Panc1 (cell line): ENCODE data around the gene TNRC6C. TPM values are rescaled to one million over a fixed set of nuclear protein-coding genes. Genes with fewer than 3 reads are reported as not detected.

Source experiments
- ATAC-seq: fragments of 200-7000 bp; cut with Tn5 transposase; 2 replicates; pipeline ENCODE4 v1.9.1; 2020; ENCODE audit warnings: mild to moderate bottlenecking, moderate library complexity
- BruUV-seq: library from RNA; stranded (reverse); fragments of 400-500 nt; replicated peaks from 2 replicates; lab custom pipeline; 2021; lab: Mats Ljungman, UMichigan
- CTCF ChIA-PET: fragments of 300-600 bp; sonication (Branson Sonifier 250); formaldehyde crosslinking; loops from one replicate; lab custom pipeline; 2022; ENCODE audit warnings: antibody characterized with exemption; lab: Charles Lee
- POLR2A ChIA-PET: fragments of 300-600 bp; sonication (Branson Sonifier 250); formaldehyde crosslinking; loops from one replicate; lab custom pipeline; 2022; ENCODE audit warnings: antibody characterized with exemption; lab: Charles Lee
- DNase-seq: peaks from one replicate; pipeline ENCODE4 v3.0.0-alpha.2; 2010; ENCODE audit warnings: low read depth, low spot score
- H3K27ac ChIP-seq: 2 replicates; pipeline ENCODE4 v1.5.1; 2011; ENCODE audit warnings: mild to moderate bottlenecking, low read length, inconsistent platforms
- H3K27me3 ChIP-seq: fragments of 200-500 bp; sonication (Bioruptor generic); 2 replicates; pipeline ENCODE4 v1.6.0; 2014; ENCODE audit warnings: low read length, inconsistent platforms; ENCODE audit not compliant: control insufficient read depth, insufficient read depth
- H3K36me3 ChIP-seq: fragments of 200-500 bp; sonication (Bioruptor generic); 2 replicates; pipeline ENCODE4 v1.5.1; 2014; ENCODE audit warnings: inconsistent platforms, mild to moderate bottlenecking, low read length, moderate library complexity; ENCODE audit not compliant: control insufficient read depth, insufficient read depth
- H3K4me1 ChIP-seq: 2 replicates; pipeline ENCODE4 v1.5.1; 2011; ENCODE audit warnings: inconsistent platforms, mild to moderate bottlenecking, low read length, moderate library complexity; ENCODE audit not compliant: control insufficient read depth, insufficient read depth
- H3K4me3 ChIP-seq, 2 experiments: 2 replicates each; pipeline ENCODE4 v1.5.1; 2011 to 2012; ENCODE audit warnings: low read depth in 2 of 2, low read length in 2 of 2, mild to moderate bottlenecking in 2 of 2, inconsistent platforms in 1 of 2, moderate library complexity in 1 of 2
- H3K9me3 ChIP-seq: fragments of 200-500 bp; sonication (Bioruptor generic); 2 replicates; pipeline ENCODE4 v1.5.1; 2014; ENCODE audit warnings: low read depth, mild to moderate bottlenecking, inconsistent platforms, low read length, moderate library complexity; ENCODE audit not compliant: control insufficient read depth, insufficient read depth
- POLR2AphosphoS5 ChIP-seq: IDR thresholded peaks from 2 replicates; pipeline ENCODE4 v1.6.1; 2012; ENCODE audit warnings: mild to moderate bottlenecking, low read depth, low read length, moderate library complexity
- SIN3A ChIP-seq: IDR thresholded peaks from 2 replicates; pipeline ENCODE4 v1.6.1; 2012; ENCODE audit warnings: low read depth, mild to moderate bottlenecking, low read length, moderate library complexity, borderline replicate concordance; ENCODE audit not compliant: insufficient read depth
- TCF7L2 ChIP-seq: IDR thresholded peaks from 2 replicates; pipeline ENCODE4 v1.6.1; 2011; ENCODE audit warnings: mild to moderate bottlenecking, low read depth, low read length, inconsistent platforms
- in situ Hi-C: cut with HindIII; loops from 2 replicates; pipeline ENCODE4 v1.10.0; 2016; ENCODE audit warnings: low sequenced_read_pairs, low pct_unique_long_range_greater_than_20kb
- intact Hi-C: fragments of 100-400 bp; cut with micrococcal nuclease; formaldehyde crosslinking; loops from one replicate; pipeline ENCODE4 v1.10.0; 2022; ENCODE audit not compliant: unreplicated experiment
- total RNA-seq: library from RNA; stranded (reverse); gene quantifications from one replicate; pipeline ENCODE4 v1.2.1, GENCODE V29; 2021; ENCODE audit not compliant: unreplicated experiment
- TF ChIP-seq, protein P1 (sequence below): fragments of 450-650 bp; IDR thresholded peaks from 2 replicates; pipeline ENCODE4 v1.5.1; 2017; ENCODE audit warnings: mild to moderate bottlenecking
- TF ChIP-seq, protein P2 (sequence below), 2 experiments: IDR thresholded peaks; 2 replicates each; pipeline ENCODE4 v1.6.1; 2011 to 2012; ENCODE audit warnings: low read depth in 2 of 2, control low read depth in 1 of 2, low read length in 1 of 2, mild to moderate bottlenecking in 1 of 2, moderate library complexity in 1 of 2; ENCODE audit not compliant: insufficient read depth in 1 of 2

Gene TNRC6C
- total RNA-seq, 1 experiment from 2014 or later, result 10.1 TPM

DNA sequence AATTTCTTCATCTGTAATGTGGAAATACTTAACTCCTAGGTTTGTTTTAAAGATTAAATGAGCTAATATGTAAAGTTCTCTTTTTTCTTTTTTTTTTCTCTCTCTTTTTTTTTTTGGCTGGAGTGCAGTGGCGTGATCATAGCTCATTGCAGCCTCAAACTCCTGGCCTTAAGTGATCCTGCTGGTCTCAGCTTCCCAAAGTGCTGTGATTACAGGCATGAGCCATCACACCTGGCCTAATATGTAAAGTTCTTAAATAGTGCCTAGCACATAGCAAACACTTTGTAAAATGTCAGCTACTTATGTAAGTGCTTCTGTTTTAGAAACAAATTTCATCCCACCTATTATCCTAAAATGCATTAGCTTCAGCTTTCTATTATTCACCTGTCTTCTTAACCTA lies 130.0 kb downstream of the TNRC6C start:
- H3K27me3 ChIP-seq, result no peaks in the 10 kb centered on the region
- no peak for ATAC-seq
- H3K36me3 ChIP-seq, result no peaks in the 10 kb centered on the region
- no peak for DNase-seq
- H3K4me3 ChIP-seq, result no peak overlapping the region
- ChIA-PET CTCF (interaction anchor here (0.6 to 0.7 kb wide), 4 partner anchors 9 to 87 kb away, joined by 3 to 6 read pairs (median 4); no protein-coding TSS in a partner anchor), POLR2A (interaction anchor here (0.6 kb wide), 1 partner anchor 140 kb away, joined by 3 read pairs; no protein-coding TSS in a partner anchor)
- in situ Hi-C loops, result no loop called here
- intact Hi-C loops, result no loop called here
- H3K4me1 ChIP-seq, result no peaks in the 10 kb centered on the region
- no peak overlapping the region for H3K27ac ChIP-seq
- no TSS peak for BruUV-seq
- TF ChIP-seq, protein P1, sequence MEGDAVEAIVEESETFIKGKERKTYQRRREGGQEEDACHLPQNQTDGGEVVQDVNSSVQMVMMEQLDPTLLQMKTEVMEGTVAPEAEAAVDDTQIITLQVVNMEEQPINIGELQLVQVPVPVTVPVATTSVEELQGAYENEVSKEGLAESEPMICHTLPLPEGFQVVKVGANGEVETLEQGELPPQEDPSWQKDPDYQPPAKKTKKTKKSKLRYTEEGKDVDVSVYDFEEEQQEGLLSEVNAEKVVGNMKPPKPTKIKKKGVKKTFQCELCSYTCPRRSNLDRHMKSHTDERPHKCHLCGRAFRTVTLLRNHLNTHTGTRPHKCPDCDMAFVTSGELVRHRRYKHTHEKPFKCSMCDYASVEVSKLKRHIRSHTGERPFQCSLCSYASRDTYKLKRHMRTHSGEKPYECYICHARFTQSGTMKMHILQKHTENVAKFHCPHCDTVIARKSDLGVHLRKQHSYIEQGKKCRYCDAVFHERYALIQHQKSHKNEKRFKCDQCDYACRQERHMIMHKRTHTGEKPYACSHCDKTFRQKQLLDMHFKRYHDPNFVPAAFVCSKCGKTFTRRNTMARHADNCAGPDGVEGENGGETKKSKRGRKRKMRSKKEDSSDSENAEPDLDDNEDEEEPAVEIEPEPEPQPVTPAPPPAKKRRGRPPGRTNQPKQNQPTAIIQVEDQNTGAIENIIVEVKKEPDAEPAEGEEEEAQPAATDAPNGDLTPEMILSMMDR, result no peak
- TF ChIP-seq SIN3A (no peak), TCF7L2 (no peak), POLR2AphosphoS5 (no peak)
- TF ChIP-seq, protein P2, sequence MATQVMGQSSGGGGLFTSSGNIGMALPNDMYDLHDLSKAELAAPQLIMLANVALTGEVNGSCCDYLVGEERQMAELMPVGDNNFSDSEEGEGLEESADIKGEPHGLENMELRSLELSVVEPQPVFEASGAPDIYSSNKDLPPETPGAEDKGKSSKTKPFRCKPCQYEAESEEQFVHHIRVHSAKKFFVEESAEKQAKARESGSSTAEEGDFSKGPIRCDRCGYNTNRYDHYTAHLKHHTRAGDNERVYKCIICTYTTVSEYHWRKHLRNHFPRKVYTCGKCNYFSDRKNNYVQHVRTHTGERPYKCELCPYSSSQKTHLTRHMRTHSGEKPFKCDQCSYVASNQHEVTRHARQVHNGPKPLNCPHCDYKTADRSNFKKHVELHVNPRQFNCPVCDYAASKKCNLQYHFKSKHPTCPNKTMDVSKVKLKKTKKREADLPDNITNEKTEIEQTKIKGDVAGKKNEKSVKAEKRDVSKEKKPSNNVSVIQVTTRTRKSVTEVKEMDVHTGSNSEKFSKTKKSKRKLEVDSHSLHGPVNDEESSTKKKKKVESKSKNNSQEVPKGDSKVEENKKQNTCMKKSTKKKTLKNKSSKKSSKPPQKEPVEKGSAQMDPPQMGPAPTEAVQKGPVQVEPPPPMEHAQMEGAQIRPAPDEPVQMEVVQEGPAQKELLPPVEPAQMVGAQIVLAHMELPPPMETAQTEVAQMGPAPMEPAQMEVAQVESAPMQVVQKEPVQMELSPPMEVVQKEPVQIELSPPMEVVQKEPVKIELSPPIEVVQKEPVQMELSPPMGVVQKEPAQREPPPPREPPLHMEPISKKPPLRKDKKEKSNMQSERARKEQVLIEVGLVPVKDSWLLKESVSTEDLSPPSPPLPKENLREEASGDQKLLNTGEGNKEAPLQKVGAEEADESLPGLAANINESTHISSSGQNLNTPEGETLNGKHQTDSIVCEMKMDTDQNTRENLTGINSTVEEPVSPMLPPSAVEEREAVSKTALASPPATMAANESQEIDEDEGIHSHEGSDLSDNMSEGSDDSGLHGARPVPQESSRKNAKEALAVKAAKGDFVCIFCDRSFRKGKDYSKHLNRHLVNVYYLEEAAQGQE (IDR thresholded peaks at IDR 0.05; ENCODE audit: insufficient read depth in 1 of 2, low read depth in 2 of 2, low read length in 1 of 2), result no peak
- H3K9me3 ChIP-seq, result no peaks in the 10 kb centered on the region

DNA sequence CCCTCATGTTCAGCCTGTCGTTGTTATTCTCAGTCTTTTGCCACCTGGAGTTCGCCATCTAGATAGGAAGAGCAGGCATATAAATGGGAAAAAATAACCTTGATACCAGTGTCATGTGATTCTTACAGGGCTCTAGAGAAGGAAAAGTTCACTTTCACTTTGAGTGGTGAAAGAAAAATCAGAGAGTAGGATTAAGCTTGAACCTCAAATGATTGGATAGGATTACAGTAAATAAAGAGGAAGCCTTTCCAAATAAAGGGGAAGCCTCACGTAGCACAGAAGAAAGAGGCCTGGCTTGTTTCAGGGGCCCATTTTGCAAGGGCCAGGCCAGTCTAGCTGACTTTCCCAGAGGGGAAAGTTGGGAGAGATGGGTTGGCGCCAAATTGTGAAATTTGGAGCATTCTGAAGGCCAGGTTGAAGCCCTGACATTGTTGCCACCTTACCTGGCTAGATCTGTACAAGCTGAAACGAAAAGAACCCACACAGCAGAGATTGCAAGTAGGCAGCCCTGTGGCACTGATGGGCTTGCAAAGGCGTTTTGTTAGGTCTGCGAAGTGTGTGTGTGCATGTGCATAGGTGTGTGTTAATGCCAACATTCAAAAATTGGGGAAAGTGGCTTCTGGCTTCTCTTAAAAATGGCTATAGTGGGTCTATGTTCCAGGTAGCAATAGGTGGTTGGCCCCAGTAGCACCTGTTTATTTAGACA lies 131.2 kb downstream of the TNRC6C start:
- in situ Hi-C loops, result no loop called here
- CTCF ChIA-PET, result no interaction called here

More for the DNA sequence above, 131.2 kb downstream of the TNRC6C start:
- Histone ChIP-seq H3K27me3 (no peaks in the 10 kb centered on the region), H3K4me3 (no peak overlapping the region), H3K27ac (no peak overlapping the region), H3K9me3 (no peaks in the 10 kb centered on the region), H3K4me1 (no peaks in the 10 kb centered on the region), H3K36me3 (no peaks in the 10 kb centered on the region)
- ATAC-seq (no peak), DNase-seq (no peak)
- POLR2A ChIA-PET, result interaction anchor here (0.6 to 1.4 kb wide), 2 partner anchors 46 to 154 kb away, joined by 7 to 12 read pairs; no protein-coding TSS in a partner anchor
- TF ChIP-seq POLR2AphosphoS5 (no peak), SIN3A (no peak), TCF7L2 (no peak)
- TF ChIP-seq, protein P1, result no peak
- TF ChIP-seq, protein P2 (IDR thresholded peaks at IDR 0.05; ENCODE audit: insufficient read depth in 1 of 2, low read depth in 2 of 2, low read length in 1 of 2), result no peak
- BruUV-seq, result no TSS peak
- intact Hi-C loops, result no loop called here
